Panc1 (cell line): Measurements from ENCODE around the gene CPT2. TPM values are rescaled to one million over a fixed set of nuclear protein-coding genes. Genes with fewer than 3 reads are reported as not detected.
A peak's percentile ranks its signal among the peaks of the same experiment; 100 is the strongest.

Experiments
- ATAC-seq: fragments of 200-7000 bp; cut with Tn5 transposase; 2 replicates; pipeline ENCODE4 v1.9.1; 2020; ENCODE audit warnings: mild to moderate bottlenecking, moderate library complexity
- BruUV-seq: library from RNA; stranded (reverse); fragments of 400-500 nt; replicated peaks from 2 replicates; lab custom pipeline; 2021; lab: Mats Ljungman, UMichigan
- CTCF ChIA-PET: fragments of 300-600 bp; sonication (Branson Sonifier 250); formaldehyde crosslinking; loops from one replicate; lab custom pipeline; 2022; ENCODE audit warnings: antibody characterized with exemption; lab: Charles Lee
- POLR2A ChIA-PET: fragments of 300-600 bp; sonication (Branson Sonifier 250); formaldehyde crosslinking; loops from one replicate; lab custom pipeline; 2022; ENCODE audit warnings: antibody characterized with exemption; lab: Charles Lee
- DNase-seq: peaks from one replicate; pipeline ENCODE4 v3.0.0-alpha.2; 2010; ENCODE audit warnings: low read depth, low spot score
- H3K27ac ChIP-seq: 2 replicates; pipeline ENCODE4 v1.5.1; 2011; ENCODE audit warnings: mild to moderate bottlenecking, low read length, inconsistent platforms
- H3K27me3 ChIP-seq: fragments of 200-500 bp; sonication (Bioruptor generic); 2 replicates; pipeline ENCODE4 v1.6.0; 2014; ENCODE audit warnings: low read length, inconsistent platforms; ENCODE audit not compliant: control insufficient read depth, insufficient read depth
- H3K36me3 ChIP-seq: fragments of 200-500 bp; sonication (Bioruptor generic); 2 replicates; pipeline ENCODE4 v1.5.1; 2014; ENCODE audit warnings: inconsistent platforms, mild to moderate bottlenecking, low read length, moderate library complexity; ENCODE audit not compliant: control insufficient read depth, insufficient read depth
- H3K4me1 ChIP-seq: 2 replicates; pipeline ENCODE4 v1.5.1; 2011; ENCODE audit warnings: inconsistent platforms, mild to moderate bottlenecking, low read length, moderate library complexity; ENCODE audit not compliant: control insufficient read depth, insufficient read depth
- H3K4me3 ChIP-seq, 2 experiments: 2 replicates each; pipeline ENCODE4 v1.5.1; 2011 to 2012; ENCODE audit warnings: low read depth in 2 of 2, low read length in 2 of 2, mild to moderate bottlenecking in 2 of 2, inconsistent platforms in 1 of 2, moderate library complexity in 1 of 2
- H3K9me3 ChIP-seq: fragments of 200-500 bp; sonication (Bioruptor generic); 2 replicates; pipeline ENCODE4 v1.5.1; 2014; ENCODE audit warnings: low read depth, mild to moderate bottlenecking, inconsistent platforms, low read length, moderate library complexity; ENCODE audit not compliant: control insufficient read depth, insufficient read depth
- POLR2AphosphoS5 ChIP-seq: IDR thresholded peaks from 2 replicates; pipeline ENCODE4 v1.6.1; 2012; ENCODE audit warnings: mild to moderate bottlenecking, low read depth, low read length, moderate library complexity
- SIN3A ChIP-seq: IDR thresholded peaks from 2 replicates; pipeline ENCODE4 v1.6.1; 2012; ENCODE audit warnings: low read depth, mild to moderate bottlenecking, low read length, moderate library complexity, borderline replicate concordance; ENCODE audit not compliant: insufficient read depth
- TCF7L2 ChIP-seq: IDR thresholded peaks from 2 replicates; pipeline ENCODE4 v1.6.1; 2011; ENCODE audit warnings: mild to moderate bottlenecking, low read depth, low read length, inconsistent platforms
- in situ Hi-C: cut with HindIII; loops from 2 replicates; pipeline ENCODE4 v1.10.0; 2016; ENCODE audit warnings: low sequenced_read_pairs, low pct_unique_long_range_greater_than_20kb
- intact Hi-C: fragments of 100-400 bp; cut with micrococcal nuclease; formaldehyde crosslinking; loops from one replicate; pipeline ENCODE4 v1.10.0; 2022; ENCODE audit not compliant: unreplicated experiment
- total RNA-seq: library from RNA; stranded (reverse); gene quantifications from one replicate; pipeline ENCODE4 v1.2.1, GENCODE V29; 2021; ENCODE audit not compliant: unreplicated experiment
- TF ChIP-seq, protein P1 (sequence below), 2 experiments: IDR thresholded peaks; 2 replicates each; pipeline ENCODE4 v1.6.1; 2011 to 2012; ENCODE audit warnings: low read depth in 2 of 2, control low read depth in 1 of 2, low read length in 1 of 2, mild to moderate bottlenecking in 1 of 2, moderate library complexity in 1 of 2; ENCODE audit not compliant: insufficient read depth in 1 of 2
- TF ChIP-seq, protein P2 (sequence below): fragments of 450-650 bp; IDR thresholded peaks from 2 replicates; pipeline ENCODE4 v1.5.1; 2017; ENCODE audit warnings: mild to moderate bottlenecking

CPT2 gene
- total RNA-seq, 1 experiment from 2014 or later, result 18.9 TPM

DNA sequence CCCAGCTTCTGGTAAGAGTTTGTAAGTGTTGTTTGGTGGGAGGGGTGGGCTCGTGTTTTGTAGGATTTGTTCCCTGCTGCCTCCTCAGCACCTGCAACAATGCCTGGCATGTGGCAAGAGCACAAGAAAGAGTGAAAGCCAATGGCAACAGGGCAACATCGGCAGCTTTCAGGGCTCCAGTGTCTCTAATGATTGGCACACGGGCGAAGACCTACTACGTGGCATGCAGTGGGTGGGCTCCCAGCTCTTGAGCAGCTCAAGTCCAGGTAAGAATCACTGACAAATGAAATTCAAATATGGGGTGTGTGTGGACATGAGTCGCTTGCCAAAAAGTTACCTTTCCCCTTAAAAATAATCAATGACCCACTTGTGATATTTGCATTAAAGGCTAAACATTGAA lies 30.3 kb upstream of the CPT2 start:
- no peak for DNase-seq
- no peaks in the 10 kb centered on the region for H3K27me3 ChIP-seq
- H3K9me3 ChIP-seq, result no peaks in the 10 kb centered on the region
- TF ChIP-seq, protein P1, sequence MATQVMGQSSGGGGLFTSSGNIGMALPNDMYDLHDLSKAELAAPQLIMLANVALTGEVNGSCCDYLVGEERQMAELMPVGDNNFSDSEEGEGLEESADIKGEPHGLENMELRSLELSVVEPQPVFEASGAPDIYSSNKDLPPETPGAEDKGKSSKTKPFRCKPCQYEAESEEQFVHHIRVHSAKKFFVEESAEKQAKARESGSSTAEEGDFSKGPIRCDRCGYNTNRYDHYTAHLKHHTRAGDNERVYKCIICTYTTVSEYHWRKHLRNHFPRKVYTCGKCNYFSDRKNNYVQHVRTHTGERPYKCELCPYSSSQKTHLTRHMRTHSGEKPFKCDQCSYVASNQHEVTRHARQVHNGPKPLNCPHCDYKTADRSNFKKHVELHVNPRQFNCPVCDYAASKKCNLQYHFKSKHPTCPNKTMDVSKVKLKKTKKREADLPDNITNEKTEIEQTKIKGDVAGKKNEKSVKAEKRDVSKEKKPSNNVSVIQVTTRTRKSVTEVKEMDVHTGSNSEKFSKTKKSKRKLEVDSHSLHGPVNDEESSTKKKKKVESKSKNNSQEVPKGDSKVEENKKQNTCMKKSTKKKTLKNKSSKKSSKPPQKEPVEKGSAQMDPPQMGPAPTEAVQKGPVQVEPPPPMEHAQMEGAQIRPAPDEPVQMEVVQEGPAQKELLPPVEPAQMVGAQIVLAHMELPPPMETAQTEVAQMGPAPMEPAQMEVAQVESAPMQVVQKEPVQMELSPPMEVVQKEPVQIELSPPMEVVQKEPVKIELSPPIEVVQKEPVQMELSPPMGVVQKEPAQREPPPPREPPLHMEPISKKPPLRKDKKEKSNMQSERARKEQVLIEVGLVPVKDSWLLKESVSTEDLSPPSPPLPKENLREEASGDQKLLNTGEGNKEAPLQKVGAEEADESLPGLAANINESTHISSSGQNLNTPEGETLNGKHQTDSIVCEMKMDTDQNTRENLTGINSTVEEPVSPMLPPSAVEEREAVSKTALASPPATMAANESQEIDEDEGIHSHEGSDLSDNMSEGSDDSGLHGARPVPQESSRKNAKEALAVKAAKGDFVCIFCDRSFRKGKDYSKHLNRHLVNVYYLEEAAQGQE (IDR thresholded peaks at IDR 0.05; ENCODE audit: insufficient read depth in 1 of 2, low read depth in 2 of 2, low read length in 1 of 2), result no peak
- TF ChIP-seq SIN3A, result no peak
- TF ChIP-seq, protein P2, sequence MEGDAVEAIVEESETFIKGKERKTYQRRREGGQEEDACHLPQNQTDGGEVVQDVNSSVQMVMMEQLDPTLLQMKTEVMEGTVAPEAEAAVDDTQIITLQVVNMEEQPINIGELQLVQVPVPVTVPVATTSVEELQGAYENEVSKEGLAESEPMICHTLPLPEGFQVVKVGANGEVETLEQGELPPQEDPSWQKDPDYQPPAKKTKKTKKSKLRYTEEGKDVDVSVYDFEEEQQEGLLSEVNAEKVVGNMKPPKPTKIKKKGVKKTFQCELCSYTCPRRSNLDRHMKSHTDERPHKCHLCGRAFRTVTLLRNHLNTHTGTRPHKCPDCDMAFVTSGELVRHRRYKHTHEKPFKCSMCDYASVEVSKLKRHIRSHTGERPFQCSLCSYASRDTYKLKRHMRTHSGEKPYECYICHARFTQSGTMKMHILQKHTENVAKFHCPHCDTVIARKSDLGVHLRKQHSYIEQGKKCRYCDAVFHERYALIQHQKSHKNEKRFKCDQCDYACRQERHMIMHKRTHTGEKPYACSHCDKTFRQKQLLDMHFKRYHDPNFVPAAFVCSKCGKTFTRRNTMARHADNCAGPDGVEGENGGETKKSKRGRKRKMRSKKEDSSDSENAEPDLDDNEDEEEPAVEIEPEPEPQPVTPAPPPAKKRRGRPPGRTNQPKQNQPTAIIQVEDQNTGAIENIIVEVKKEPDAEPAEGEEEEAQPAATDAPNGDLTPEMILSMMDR, result no peak
- no peak for TF ChIP-seq TCF7L2
- no peak for TF ChIP-seq POLR2AphosphoS5
- ATAC-seq, result no peak
- ChIA-PET POLR2A (no interaction called here), CTCF (interaction anchor here (0.9 kb wide), 1 partner anchor 20 kb away, joined by 3 read pairs; no protein-coding TSS in a partner anchor)
- BruUV-seq, result no TSS peak
- H3K4me1 ChIP-seq, result 0 out of 2 replicates have a peak, but pooled peaks cover 4% of the 10 kb centered on the region
- intact Hi-C loops, result no loop called here
- H3K36me3 ChIP-seq, result no peaks in the 10 kb centered on the region
- no peak overlapping the region for H3K27ac ChIP-seq
- in situ Hi-C loops, result no loop called here
- H3K4me3 ChIP-seq, result no peak overlapping the region

DNA sequence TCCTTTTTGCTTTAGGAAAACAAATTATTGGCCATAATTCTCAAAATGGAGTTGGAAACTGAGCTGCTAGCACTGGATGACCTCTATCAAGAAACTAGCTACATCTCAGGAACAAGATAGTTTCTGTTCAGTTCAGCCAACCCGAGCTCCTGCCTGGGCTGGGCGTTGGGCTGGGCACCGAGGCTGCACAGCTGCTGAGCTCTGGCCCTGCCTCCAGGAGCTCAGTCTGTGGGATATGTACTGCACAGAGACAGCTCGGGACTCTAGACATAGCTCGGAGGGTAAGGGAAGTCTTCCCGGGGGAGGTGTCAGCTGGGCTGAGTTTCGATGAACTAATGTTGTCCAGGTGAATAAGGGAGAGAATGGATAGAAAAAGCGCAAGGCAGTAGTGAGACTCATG lies 29.7 kb upstream of the CPT2 start:
- intact Hi-C loops, result no loop called here
- ChIA-PET CTCF (interaction anchor here (0.9 kb wide), 1 partner anchor 19 kb away, joined by 3 read pairs; no protein-coding TSS in a partner anchor), POLR2A (no interaction called here)
- TF ChIP-seq SIN3A (no peak), POLR2AphosphoS5 (no peak), TCF7L2 (no peak)
- TF ChIP-seq, protein P2, result no peak
- TF ChIP-seq, protein P1 (IDR thresholded peaks at IDR 0.05; ENCODE audit: insufficient read depth in 1 of 2, low read depth in 2 of 2, low read length in 1 of 2), result no peak
- no TSS peak for BruUV-seq
- no peak overlapping the region for H3K27ac ChIP-seq
- H3K9me3 ChIP-seq, result no peaks in the 10 kb centered on the region
- ATAC-seq, result peak; percentile 65; the same call in 1 of the 2 replicates
- H3K4me1 ChIP-seq, result 0 out of 2 replicates have a peak, but pooled peaks cover 4% of the 10 kb centered on the region
- in situ Hi-C loops, result no loop called here
- no peak for DNase-seq
- H3K36me3 ChIP-seq, result no peaks in the 10 kb centered on the region
- no peak overlapping the region for H3K4me3 ChIP-seq
- H3K27me3 ChIP-seq, result no peaks in the 10 kb centered on the region
